Chondrocyte (in vitro differentiated cells): ENCODE data around the gene FAM162A. TPM values are rescaled to one million over a fixed set of nuclear protein-coding genes. Genes with fewer than 3 reads are reported as not detected.

ENCODE experiments used
- DNase-seq: peaks from one replicate; pipeline ENCODE4 v3.0.0; 2021; ENCODE audit warnings: mixed read lengths, low spot score
- H3K27ac Mint-ChIP-seq: one replicate; pipeline ENCODE4 v1.8.0; 2021; ENCODE audit warnings: mild to moderate bottlenecking, moderate library complexity, mixed read lengths; ENCODE audit not compliant: unreplicated experiment
- H3K27me3 Mint-ChIP-seq: 2 replicates; pipeline ENCODE4 v1.8.0; 2021; ENCODE audit warnings: low read depth, mixed read lengths
- H3K36me3 Mint-ChIP-seq: 2 replicates; pipeline ENCODE4 v1.8.0; 2021; ENCODE audit warnings: low read depth, mixed read lengths
- H3K4me1 Mint-ChIP-seq: 2 replicates; pipeline ENCODE4 v1.8.0; 2021; ENCODE audit warnings: low read depth, mild to moderate bottlenecking, mixed read lengths
- H3K4me3 Mint-ChIP-seq: one replicate; pipeline ENCODE4 v1.8.0; 2021; ENCODE audit warnings: mild to moderate bottlenecking, moderate library complexity, mixed read lengths; ENCODE audit not compliant: unreplicated experiment
- H3K9me3 Mint-ChIP-seq: 2 replicates; pipeline ENCODE4 v1.8.0; 2021; ENCODE audit warnings: low read depth, mixed read lengths
- total RNA-seq: library from RNA; stranded (reverse); gene quantifications from 3 replicates; pipeline ENCODE4 v1.2.1, GENCODE V29; 2021
- TF ChIP-seq, protein P1 (sequence below): fragments of 200-600 bp; sonication (generic); IDR thresholded peaks from 2 replicates; pipeline ENCODE4 v1.5.0; 2021; ENCODE audit warnings: antibody characterized with exemption, mild to moderate bottlenecking, moderate library complexity

FAM162A gene
- total RNA-seq, 1 donor from 2014 or later = 40.1 TPM

DNA sequence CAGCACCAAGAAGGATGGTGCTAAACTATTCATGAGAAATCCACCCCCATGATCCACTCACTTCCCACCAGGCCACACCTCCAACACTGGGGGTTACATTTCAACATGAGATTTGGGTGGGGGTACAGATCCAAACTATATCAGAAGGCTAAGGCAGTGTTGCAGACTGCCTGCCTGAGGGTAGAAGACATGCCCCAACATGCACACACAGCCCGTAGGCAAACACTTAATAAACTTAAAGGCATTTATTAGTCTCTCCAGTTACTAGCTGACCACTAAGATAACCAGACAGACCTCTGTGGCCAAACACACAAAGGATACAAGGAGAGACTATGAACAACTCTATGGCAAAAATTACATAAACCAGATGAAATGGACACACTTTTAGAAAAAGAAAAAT lies 10.2 kb downstream of the FAM162A start:
- Mint-ChIP-seq H3K36me3 (no peaks in the 10 kb centered on the region), H3K4me1 (peaks cover 13% of the 10 kb centered on the region), H3K4me3 (no peak overlapping the region), H3K27me3 (no peaks in the 10 kb centered on the region), H3K9me3 (no peaks in the 10 kb centered on the region), H3K27ac (no peak overlapping the region)
- DNase-seq = no peak
- TF ChIP-seq, protein P1, sequence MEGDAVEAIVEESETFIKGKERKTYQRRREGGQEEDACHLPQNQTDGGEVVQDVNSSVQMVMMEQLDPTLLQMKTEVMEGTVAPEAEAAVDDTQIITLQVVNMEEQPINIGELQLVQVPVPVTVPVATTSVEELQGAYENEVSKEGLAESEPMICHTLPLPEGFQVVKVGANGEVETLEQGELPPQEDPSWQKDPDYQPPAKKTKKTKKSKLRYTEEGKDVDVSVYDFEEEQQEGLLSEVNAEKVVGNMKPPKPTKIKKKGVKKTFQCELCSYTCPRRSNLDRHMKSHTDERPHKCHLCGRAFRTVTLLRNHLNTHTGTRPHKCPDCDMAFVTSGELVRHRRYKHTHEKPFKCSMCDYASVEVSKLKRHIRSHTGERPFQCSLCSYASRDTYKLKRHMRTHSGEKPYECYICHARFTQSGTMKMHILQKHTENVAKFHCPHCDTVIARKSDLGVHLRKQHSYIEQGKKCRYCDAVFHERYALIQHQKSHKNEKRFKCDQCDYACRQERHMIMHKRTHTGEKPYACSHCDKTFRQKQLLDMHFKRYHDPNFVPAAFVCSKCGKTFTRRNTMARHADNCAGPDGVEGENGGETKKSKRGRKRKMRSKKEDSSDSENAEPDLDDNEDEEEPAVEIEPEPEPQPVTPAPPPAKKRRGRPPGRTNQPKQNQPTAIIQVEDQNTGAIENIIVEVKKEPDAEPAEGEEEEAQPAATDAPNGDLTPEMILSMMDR = no peak

DNA sequence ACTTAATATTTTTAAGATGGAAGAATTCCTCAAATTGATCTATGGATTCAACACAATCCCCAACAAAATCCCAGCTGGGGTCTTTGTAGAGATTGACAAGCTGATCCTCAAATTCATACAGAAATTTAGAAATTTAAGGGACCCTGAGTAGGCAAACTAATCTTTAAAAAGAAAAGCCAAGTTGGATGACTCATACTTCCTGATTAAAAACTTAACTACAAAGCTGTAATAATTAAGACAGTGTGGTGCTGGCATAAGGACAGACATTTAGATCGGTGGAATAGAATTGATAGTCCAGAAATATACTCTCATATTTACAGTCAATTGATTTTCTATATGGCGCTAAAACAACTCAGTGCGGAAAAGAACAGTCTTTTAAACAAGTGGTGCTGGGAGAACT lies 11.6 kb downstream of the FAM162A start:
- TF ChIP-seq, protein P1 = no peak
- DNase-seq = no peak
- Mint-ChIP-seq H3K36me3 (no peaks in the 10 kb centered on the region), H3K4me1 (peaks cover 13% of the 10 kb centered on the region), H3K9me3 (no peaks in the 10 kb centered on the region), H3K27me3 (no peaks in the 10 kb centered on the region), H3K4me3 (no peak overlapping the region), H3K27ac (no peak overlapping the region)

DNA sequence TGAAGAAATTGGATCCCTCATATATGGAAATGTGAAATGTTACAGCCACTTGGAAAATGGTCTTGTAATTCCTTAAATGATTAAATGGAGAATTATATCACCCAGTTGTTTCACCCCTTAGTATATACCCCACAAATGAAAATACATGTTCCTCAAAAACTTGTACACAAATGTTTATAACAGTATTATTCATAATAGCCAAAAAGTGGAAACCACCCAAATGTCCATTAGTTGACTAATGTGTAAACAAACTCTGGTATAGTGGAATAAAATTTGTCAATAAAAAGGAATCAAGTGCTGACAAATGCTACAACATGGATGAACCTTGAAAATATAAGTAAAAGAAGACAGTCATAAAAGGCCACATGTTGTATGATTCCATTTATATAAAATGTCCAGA lies 12.5 kb downstream of the FAM162A start:
- Mint-ChIP-seq H3K27me3 (no peaks in the 10 kb centered on the region), H3K27ac (no peak overlapping the region), H3K36me3 (no peaks in the 10 kb centered on the region), H3K9me3 (no peaks in the 10 kb centered on the region), H3K4me1 (peaks cover 13% of the 10 kb centered on the region), H3K4me3 (no peak overlapping the region)
- TF ChIP-seq, protein P1 = no peak
- no peak for DNase-seq

- peaks cover 13% of the 10 kb centered on the region for H3K4me1 Mint-ChIP-seq
- DNase-seq = no peak
- no peaks in the 10 kb centered on the region for H3K9me3 Mint-ChIP-seq
- H3K4me3 Mint-ChIP-seq = no peak overlapping the region
- no peaks in the 10 kb centered on the region for H3K36me3 Mint-ChIP-seq
- no peaks in the 10 kb centered on the region for H3K27me3 Mint-ChIP-seq
- TF ChIP-seq, protein P1 = no peak
- H3K27ac Mint-ChIP-seq = no peak overlapping the region
Observed at GRCh38 chr3:122397201-122397600, 13.2 kb downstream of the FAM162A start.

DNA sequence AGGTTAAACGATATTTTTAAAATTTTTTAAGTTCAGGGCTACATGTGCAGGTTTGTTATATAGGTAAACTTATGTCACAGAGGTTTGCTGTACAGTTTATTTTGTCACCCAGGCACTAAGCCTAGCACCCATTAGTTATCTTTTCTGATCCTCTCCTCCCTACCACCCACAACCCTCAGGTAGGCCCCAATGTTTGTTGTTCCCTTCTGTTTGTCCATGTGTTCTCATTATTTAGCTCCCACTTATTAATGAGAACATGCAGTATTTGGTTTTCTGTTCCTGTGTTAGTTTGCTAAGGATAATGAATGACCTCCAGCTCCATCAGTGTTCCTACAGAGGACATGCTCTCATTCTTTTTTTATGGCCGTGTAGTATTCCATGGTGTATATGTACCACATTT lies 14.9 kb downstream of the FAM162A start:
- Mint-ChIP-seq H3K9me3 (no peaks in the 10 kb centered on the region), H3K27me3 (no peaks in the 10 kb centered on the region), H3K4me3 (no peak overlapping the region), H3K36me3 (peaks cover 3% of the 10 kb centered on the region), H3K27ac (no peak overlapping the region), H3K4me1 (peaks cover 8% of the 10 kb centered on the region)
- no peak for DNase-seq
- TF ChIP-seq, protein P1 = no peak
